ENCODE data around the gene SLC34A2. TPM values are rescaled to one million over a fixed set of nuclear protein-coding genes. Genes with fewer than 3 reads are reported as not detected.
"Not testable (repeated sequence)": the region's sequence is repeated elsewhere in the genome, so short reads cannot be mapped to it uniquely, and the experiment has no call there.

The SLC34A2 gene
- total and polyA plus RNA-seq, 12 donors, result 0.20 to 2.3 (median 1.9) TPM; not detected in 9

DNA sequence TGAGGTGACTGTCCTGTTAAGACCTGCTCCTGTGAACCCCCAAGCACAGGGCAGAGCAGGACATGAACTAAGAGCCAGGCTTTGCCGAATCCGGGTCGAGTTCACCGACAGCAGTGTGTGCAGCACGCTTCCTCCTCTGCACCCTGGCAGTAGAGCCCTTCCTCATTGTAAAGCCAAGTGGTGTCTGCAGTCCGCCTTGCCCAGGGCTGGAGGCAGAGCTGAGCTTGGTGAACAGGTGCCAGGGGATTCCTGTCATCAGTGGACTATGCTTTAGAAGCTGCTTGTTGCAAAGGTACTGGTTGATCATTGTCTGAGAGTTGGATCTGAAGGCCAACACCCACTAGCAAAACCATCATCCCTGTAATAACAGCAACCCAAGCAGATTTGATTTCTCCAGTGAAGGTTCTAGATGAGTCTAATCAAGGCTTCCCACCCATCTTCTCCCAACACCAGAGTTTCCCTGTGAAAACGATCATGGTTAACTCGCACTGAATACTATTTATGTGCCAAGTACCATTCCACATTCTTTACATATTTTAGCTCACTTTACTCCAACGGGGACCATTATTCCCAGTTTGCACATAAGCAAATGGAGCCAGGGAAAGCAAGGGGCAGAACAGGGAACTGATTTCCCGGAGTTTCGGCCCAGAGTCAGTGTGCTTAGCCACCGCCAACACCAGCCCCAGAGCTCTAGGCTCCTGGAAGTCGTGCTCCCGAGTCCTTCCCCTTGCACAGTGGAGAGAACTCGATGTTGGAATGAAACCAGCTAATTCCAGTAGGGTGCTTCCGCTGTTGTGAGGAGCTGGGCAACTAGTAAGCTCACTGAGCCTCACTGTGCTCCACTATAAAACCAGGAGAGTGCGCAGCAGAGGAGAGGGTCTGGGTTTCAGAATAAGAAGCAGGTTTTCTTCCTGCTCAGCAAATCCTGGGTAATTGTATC, 1.4 kb upstream of the SLC34A2 start:
- 57 to 76% (median 64%) methylated on average over 11 to 17 of the region's 17 CpGs for WGBS, 4 donors
- Histone ChIP-seq H3K27ac (no peak overlapping the region), H3K36me3 (replicated peaks in 1 of 2) (no peaks in the 10 kb centered on the region), H3K4me1 (replicated peaks in 1 of 2) (no peaks in the 10 kb centered on the region), H3K27me3 (peaks cover 21% of the 10 kb centered on the region), H3K9me3 (replicated peaks in 1 of 3) (no peaks in the 10 kb centered on the region), H3K4me3 (no peak overlapping the region)
- no peak for DNase-seq
- intact Hi-C loops (cut with DNase I), result no loop called here
- no peak for TF ChIP-seq POLR2A (IDR thresholded peaks at IDR 0.05)
- no peak for TF ChIP-seq CTCF (IDR thresholded peaks at IDR 0.05)

DNA sequence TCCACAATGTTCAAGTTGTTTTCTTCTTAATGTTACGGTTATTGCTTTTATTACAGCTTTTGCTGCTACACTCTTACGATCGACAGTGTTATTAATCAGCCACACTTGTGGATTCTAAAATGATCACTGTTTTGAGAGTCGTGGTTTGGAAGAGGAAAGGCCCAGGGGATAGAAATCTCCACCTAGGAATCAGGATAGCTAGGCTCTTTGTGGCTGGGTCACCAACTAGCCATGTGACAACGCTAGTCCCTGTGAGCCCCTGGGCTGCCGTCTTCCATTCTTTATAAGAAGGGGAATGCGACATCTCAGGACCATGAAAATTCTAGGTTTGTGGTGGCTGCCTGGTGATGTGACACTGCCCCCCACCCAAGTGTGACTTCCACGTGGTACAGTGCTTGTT, 380 bp downstream of the SLC34A2 start:
- H3K4me1 ChIP-seq (replicated peaks in 1 of 2), result no peaks in the 10 kb centered on the region
- TF ChIP-seq CTCF (IDR thresholded peaks at IDR 0.05), result no peak
- no peak for TF ChIP-seq POLR2A (IDR thresholded peaks at IDR 0.05)
- WGBS, 4 donors, result 48 to 54% (median 51%) methylated on average over 8 of the region's 8 CpGs
- H3K4me3 ChIP-seq, result no peak overlapping the region
- DNase-seq, result no peak
- intact Hi-C loops (cut with DNase I), result no loop called here
- no peaks in the 10 kb centered on the region for H3K9me3 ChIP-seq (replicated peaks in 1 of 3)
- no peaks in the 10 kb centered on the region for H3K36me3 ChIP-seq (replicated peaks in 1 of 2)
- no peak overlapping the region for H3K27ac ChIP-seq
- H3K27me3 ChIP-seq, result peaks cover 24% of the 10 kb centered on the region

- Histone ChIP-seq H3K4me1 (replicated peaks in 1 of 2) (no peaks in the 10 kb centered on the region), H3K9me3 (replicated peaks in 1 of 3) (no peaks in the 10 kb centered on the region), H3K27me3 (peaks cover 24% of the 10 kb centered on the region), H3K27ac (no peak overlapping the region), H3K4me3 (no peak overlapping the region), H3K36me3 (replicated peaks in 1 of 2) (no peaks in the 10 kb centered on the region)
- DNase-seq, result no peak
- TF ChIP-seq CTCF (IDR thresholded peaks at IDR 0.05), result no peak
- no peak for TF ChIP-seq POLR2A (IDR thresholded peaks at IDR 0.05)
- 67 to 86% (median 74%) methylated on average over 3 of the region's 3 CpGs for WGBS, 4 donors
- intact Hi-C loops (cut with DNase I), result no loop called here
Measured at GRCh38 chr4:25658357-25658771, 2.7 kb downstream of the SLC34A2 start.

DNA sequence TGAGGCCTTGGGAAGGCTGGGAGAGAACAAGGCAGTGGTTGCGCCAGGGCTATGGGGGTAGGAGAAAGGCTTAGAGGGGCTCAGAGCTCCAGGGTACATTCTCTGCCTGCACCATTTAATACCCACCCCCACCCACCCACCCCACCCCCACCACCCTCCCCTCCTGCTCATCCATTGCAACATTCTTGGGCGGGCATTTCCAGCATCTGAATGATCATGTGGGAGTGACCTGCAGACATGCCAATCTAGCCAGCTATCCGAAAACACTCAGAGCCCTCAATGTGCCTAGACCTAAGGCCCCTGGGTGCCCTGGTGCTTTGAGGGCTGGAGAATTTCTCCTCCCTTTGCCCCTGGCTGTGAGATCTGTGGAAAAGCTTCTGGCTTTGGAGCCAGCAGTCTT, 3.1 kb downstream of the SLC34A2 start:
- Histone ChIP-seq H3K4me3 (no peak overlapping the region), H3K9me3 (replicated peaks in 1 of 3) (no peaks in the 10 kb centered on the region), H3K27me3 (peaks cover 24% of the 10 kb centered on the region), H3K4me1 (replicated peaks in 1 of 2) (no peaks in the 10 kb centered on the region), H3K27ac (no peak overlapping the region), H3K36me3 (replicated peaks in 1 of 2) (no peaks in the 10 kb centered on the region)
- WGBS, 4 donors, result 73 to 100% (median 82%) methylated on average over 1 to 3 of the region's 3 CpGs
- intact Hi-C loops (cut with DNase I), result no loop called here
- no peak for DNase-seq
- no peak for TF ChIP-seq POLR2A (IDR thresholded peaks at IDR 0.05)
- no peak for TF ChIP-seq CTCF (IDR thresholded peaks at IDR 0.05)

DNA sequence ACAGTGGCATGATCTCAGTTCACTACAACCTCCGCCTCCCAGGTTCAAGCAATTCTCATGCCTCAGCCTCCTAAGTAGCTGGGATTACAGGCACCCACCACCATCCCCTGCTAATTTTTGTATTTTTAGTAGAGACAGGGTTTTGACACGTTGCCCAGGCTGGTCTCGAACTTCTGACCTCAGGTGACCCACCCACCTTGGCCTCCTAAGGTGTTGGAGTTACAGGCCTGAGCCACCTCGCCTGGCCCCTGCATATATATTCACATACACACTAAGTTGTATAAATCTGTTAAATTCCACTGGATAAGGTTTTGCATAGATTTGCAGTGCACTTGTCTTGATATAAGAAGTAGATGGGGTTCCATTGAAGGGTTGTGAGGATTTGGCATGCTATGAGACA, 5.8 kb downstream of the SLC34A2 start:
- H3K27me3 ChIP-seq; H3K36me3 ChIP-seq (replicated peaks in 1 of 2); DNase-seq; H3K9me3 ChIP-seq (replicated peaks in 1 of 3); H3K27ac ChIP-seq; intact Hi-C loops (cut with DNase I); H3K4me1 ChIP-seq (replicated peaks in 1 of 2); H3K4me3 ChIP-seq: not testable (repeated sequence)
- WGBS, 4 donors, result 75 to 85% (median 81%) methylated on average over 4 of the region's 4 CpGs
